LNCaP clone FGC (cell line): Measurements from ENCODE around the gene PVALEF.

Experiments used
- DNase-seq: peaks from one replicate; pipeline ENCODE4 v3.0.0-alpha.2; 2011; ENCODE audit warnings: low read depth
- H3K4me3 ChIP-seq: 2 replicates; pipeline ENCODE4 v1.5.1; 2011; ENCODE audit warnings: mild to moderate bottlenecking, low read depth, low read length, control low read depth
- TF ChIP-seq, protein P1 (sequence below): IDR thresholded peaks from 2 replicates; pipeline ENCODE4 v1.5.1; 2012; ENCODE audit warnings: mild to moderate bottlenecking; ENCODE audit not compliant: control insufficient read depth, insufficient read depth; ENCODE audit errors: extremely low read depth

PVALEF gene

DNA sequence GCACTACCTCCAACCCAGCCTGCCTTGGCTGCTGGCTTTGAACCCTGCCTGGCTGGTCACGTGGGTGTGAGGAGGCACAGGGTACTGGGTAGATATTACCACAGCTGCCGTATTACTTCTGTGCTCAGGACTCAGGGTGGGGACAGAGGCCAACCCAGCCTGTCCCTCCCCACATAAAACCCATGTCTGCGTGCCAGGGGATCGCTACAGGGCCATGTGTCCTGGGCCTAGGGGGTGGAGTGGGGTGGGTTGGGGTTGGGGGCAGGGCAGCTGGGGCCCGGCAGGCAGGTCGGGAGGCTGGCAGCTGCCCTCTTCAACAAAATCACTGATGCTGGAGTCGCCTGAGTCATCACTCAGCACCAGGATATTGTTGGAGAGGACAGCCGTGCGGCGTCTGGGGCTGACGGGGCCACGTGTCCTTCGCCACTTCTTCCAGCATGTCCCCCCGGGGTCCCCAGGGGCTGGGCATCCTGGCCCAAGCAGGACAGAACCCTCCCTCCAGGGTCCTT lies 39.7 kb upstream of the PVALEF start:
- TF ChIP-seq, protein P1, sequence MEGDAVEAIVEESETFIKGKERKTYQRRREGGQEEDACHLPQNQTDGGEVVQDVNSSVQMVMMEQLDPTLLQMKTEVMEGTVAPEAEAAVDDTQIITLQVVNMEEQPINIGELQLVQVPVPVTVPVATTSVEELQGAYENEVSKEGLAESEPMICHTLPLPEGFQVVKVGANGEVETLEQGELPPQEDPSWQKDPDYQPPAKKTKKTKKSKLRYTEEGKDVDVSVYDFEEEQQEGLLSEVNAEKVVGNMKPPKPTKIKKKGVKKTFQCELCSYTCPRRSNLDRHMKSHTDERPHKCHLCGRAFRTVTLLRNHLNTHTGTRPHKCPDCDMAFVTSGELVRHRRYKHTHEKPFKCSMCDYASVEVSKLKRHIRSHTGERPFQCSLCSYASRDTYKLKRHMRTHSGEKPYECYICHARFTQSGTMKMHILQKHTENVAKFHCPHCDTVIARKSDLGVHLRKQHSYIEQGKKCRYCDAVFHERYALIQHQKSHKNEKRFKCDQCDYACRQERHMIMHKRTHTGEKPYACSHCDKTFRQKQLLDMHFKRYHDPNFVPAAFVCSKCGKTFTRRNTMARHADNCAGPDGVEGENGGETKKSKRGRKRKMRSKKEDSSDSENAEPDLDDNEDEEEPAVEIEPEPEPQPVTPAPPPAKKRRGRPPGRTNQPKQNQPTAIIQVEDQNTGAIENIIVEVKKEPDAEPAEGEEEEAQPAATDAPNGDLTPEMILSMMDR, result no peak
- no peak overlapping the region for H3K4me3 ChIP-seq
- no peak for DNase-seq

DNA sequence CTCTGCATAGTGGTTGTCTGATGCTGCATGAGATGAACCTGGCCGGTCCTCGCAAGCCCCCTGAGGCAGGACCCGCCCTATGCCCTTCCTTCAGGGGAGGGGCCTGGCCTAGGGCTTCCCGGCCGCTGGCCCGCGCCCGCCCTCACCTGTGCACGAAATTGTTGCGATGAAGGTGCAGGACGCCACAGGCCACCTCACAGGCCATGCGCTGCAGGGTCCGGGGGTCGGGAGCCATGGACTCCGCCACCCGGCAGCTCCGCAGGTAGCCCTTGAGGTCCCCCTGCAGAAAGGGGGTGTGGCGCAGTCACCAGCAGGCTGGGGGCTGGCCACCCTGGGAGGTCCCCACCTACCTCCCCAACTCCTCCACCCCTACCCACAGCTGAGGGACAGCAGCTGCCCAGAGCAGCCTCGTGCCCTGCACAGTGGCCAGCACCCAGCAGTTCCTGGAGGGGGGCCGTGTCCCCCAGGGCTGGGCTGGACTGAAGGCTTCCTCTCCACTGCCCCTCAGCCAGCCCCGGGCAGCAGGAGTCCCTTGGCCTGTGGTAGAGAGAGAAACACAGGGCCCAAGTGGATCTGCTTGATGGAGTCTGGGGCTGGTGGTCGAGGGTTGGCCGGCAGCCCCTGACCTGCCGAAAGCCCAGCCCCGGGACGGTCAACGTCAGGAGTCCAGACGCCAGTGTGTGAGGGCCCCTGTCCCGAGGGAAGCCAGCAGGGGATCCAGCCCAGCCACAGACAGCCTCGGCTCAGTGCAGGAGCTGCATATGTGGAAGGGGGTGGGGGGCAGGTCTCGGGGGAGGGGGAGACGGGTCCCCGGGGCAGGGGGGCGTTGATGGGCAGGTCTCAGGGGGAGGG lies 38.8 kb upstream of the PVALEF start:
- TF ChIP-seq, protein P1, result no peak
- no peak overlapping the region for H3K4me3 ChIP-seq
- no peak for DNase-seq

DNA sequence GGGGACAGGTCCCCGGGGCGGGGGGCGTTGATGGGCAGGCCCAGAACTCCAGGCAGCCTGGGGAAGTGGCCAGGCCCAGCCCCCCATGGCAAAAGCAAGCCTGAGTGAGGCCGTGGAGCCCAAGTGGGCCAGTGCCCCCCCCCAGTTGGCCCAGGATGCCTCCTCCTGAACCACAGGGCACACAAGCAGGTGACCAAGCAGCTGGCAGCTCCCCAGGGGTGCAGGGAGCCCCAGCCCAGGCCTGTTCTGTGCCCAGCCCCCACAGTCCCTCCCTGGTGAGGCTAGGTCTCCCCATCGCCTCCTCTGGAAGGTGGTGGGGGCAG lies 38.2 kb upstream of the PVALEF start:
- no peak overlapping the region for H3K4me3 ChIP-seq
- no peak for DNase-seq
- TF ChIP-seq, protein P1, result no peak

DNA sequence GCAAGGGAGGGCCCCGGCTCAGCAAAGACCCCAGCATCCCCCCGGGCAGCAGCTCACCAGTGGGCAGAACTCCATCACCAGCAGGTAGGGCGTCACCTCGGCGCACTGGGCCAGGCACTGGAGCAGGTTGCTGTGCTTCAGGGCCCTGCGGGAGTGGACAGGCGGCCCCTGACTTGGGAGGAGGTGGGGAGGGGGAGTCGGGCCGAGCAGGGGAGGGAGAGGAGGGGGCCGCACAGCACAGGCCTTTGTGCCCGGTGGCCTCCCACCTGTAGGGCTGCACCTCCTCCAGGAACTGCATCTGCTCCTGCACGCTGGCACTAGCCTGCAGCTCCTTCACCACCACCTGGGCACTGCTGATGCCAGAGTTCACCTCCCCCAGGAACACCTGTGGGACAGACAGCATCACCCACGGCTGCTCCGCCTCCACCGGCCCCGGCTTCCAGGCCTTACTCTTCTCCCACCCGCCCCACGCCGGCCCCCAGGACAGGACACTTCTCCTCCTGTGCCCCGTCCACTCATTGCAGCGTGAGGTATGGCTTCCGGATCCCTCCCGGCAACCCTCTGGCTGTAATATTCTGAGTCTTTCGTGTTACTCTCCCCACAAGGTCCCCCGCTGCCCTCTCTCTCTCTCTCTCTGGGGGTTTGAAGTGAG lies 37.7 kb upstream of the PVALEF start:
- no peak overlapping the region for H3K4me3 ChIP-seq
- no peak for DNase-seq
- TF ChIP-seq, protein P1, result no peak

DNA sequence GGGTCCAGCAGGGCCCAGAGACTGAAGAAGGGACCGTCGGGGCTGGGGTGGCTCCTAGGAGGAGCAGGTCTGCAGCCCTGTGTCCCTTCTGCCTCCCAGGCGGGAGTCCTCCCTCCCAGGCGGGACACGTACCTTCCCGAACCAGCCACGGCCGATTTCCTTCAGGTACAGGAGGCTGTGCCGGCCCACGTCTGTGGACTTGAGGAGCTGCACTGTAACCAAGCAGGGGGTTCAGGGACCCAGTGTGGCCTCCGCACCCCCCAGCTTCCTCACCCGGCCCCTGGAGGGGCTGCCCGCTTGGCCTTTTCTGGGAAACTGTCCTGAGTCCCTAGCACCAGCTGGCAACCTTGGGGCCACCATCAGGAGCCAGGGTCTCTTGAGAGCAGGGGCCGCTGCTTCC lies 37.0 kb upstream of the PVALEF start:
- TF ChIP-seq, protein P1, result no peak
- no peak for DNase-seq
- no peak overlapping the region for H3K4me3 ChIP-seq

DNA sequence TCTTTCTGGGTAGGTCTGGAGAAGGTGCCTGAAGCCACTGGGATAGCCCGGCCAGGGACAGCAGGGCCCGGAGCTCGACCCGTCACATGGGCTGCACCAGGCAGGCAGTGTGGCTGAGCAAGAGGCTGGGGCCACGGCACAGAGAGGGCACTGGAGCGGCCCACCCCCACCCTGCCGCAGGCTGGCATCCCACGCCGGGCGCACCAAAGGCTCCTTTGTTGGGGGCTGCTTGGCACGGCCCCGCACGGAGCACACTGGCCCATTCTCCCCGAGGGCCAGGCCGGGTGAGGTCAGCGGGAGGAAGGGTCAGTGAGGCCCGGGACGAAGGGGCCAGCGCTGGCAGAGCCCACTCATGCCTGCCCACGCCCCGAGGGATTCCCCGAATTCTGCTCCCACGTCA lies 36.5 kb upstream of the PVALEF start:
- TF ChIP-seq, protein P1, result no peak
- DNase-seq, result no peak
- no peak overlapping the region for H3K4me3 ChIP-seq
